Measurements from ENCODE around the gene BCAS3.
A peak's percentile ranks its signal among the peaks of the same experiment; 100 is the strongest.

BCAS3 gene

DNA sequence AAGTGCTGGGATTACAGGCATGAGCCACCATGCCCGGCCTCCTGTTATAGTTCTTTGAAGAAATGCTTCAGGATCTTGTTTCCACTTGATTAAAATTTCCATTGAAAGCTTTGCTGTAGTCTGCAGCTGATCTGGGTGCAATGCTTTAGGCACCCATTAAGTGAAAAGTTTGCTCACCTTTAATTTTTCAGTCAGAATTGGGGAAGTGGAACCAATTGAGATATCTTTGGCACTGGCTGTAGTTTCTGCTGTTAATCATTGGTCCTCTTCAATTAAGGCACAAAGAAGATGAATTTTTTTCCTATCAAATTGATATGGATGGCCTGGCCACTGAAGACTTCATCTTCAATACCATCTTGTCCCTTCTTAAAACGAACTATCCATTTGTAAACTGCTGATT lies 385.9 kb downstream of the BCAS3 start:
- in situ Hi-C loops (cut with HindIII; ENCODE audit: low pct_ligation_motif_present, low sequenced_read_pairs): no loop called here
- H3K4me3 ChIP-seq (ENCODE audit: low read depth, low read length): no peak overlapping the region
- no peaks in the 10 kb centered on the region for H3K27me3 ChIP-seq (replicated peaks)
- DNase-seq: no peak
- H3K27ac ChIP-seq: no peak overlapping the region
- TF ChIP-seq CTCF (IDR thresholded peaks at IDR 0.05; ENCODE audit: low read depth, low read length, missing control alignments): no peak
- H3K36me3 ChIP-seq (replicated peaks): no peaks in the 10 kb centered on the region

- no peak for DNase-seq
- H3K36me3 ChIP-seq (replicated peaks): no peaks in the 10 kb centered on the region
- H3K27me3 ChIP-seq (replicated peaks): no peaks in the 10 kb centered on the region
- H3K4me3 ChIP-seq (ENCODE audit: low read depth, low read length): no peak overlapping the region
- in situ Hi-C loops (cut with HindIII; ENCODE audit: low pct_ligation_motif_present, low sequenced_read_pairs): no loop called here
- no peak for TF ChIP-seq CTCF (IDR thresholded peaks at IDR 0.05; ENCODE audit: low read depth, low read length, missing control alignments)
- H3K27ac ChIP-seq: peak overlapping the region; percentile 69
Measured at GRCh38 chr17:61064087-61064951, 386.7 kb downstream of the BCAS3 start.

DNA sequence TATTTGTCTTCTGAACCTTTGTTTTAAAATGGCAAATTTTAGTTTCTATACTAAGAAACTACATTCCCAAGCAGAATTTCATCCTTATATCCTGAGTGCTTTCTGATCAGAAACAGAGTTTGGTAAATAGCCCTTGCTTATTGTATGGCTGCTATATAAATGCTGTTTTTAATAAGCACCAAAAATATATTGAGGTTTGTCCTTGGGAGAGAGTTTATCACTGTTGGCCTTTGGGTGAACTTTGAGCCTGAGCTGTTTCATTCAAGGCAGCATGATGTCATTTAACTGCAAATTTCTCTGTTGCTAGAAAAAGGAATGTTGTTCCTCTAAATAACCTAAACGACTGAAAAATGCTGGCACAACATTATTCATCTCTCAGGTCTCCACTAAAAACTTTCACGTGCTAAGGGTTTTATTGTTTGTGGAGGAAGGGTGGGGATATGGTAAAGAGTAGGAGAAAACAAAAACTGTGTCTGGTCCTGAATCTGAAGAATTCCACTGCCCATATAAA lies 387.7 kb downstream of the BCAS3 start:
- no peak for TF ChIP-seq CTCF (IDR thresholded peaks at IDR 0.05; ENCODE audit: low read depth, low read length, missing control alignments)
- H3K27me3 ChIP-seq (replicated peaks): no peaks in the 10 kb centered on the region
- no peaks in the 10 kb centered on the region for H3K36me3 ChIP-seq (replicated peaks)
- in situ Hi-C loops (cut with HindIII; ENCODE audit: low pct_ligation_motif_present, low sequenced_read_pairs): no loop called here
- peak; percentile 61 for DNase-seq
- peak overlapping the region; percentile 69 for H3K27ac ChIP-seq
- no peak overlapping the region for H3K4me3 ChIP-seq (ENCODE audit: low read depth, low read length)

DNA sequence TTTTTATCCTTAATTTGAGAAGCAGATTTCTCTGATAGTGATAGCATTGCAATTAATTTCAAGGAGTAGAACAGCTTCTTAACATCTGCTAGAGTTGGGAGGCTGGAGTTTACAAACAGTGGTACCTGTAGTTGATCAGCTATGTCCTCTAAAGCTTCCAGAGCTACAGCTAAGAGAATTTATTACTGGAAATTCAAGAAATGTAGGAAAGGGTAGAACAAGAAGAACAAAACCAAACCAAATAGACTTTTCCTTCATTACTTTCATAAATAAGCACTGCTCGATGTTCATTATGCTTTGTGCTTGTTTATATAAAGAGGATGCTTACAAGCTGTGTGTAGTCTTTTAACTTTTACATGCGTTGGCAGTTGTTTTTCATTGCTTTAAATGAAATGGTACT lies 388.4 kb downstream of the BCAS3 start:
- Histone ChIP-seq H3K36me3 (replicated peaks) (no peaks in the 10 kb centered on the region), H3K27ac (no peak overlapping the region), H3K4me3 (ENCODE audit: low read depth, low read length) (no peak overlapping the region), H3K27me3 (replicated peaks) (no peaks in the 10 kb centered on the region)
- DNase-seq: no peak
- TF ChIP-seq CTCF (IDR thresholded peaks at IDR 0.05; ENCODE audit: low read depth, low read length, missing control alignments): no peak
- in situ Hi-C loops (cut with HindIII; ENCODE audit: low pct_ligation_motif_present, low sequenced_read_pairs): no loop called here

- no peaks in the 10 kb centered on the region for H3K36me3 ChIP-seq (replicated peaks)
- no peak for TF ChIP-seq CTCF (IDR thresholded peaks at IDR 0.05; ENCODE audit: low read depth, low read length, missing control alignments)
- H3K4me3 ChIP-seq (ENCODE audit: low read depth, low read length): no peak overlapping the region
- in situ Hi-C loops (cut with HindIII; ENCODE audit: low pct_ligation_motif_present, low sequenced_read_pairs): no loop called here
- no peak for DNase-seq
- no peak overlapping the region for H3K27ac ChIP-seq
- no peaks in the 10 kb centered on the region for H3K27me3 ChIP-seq (replicated peaks)
Measured at GRCh38 chr17:61070649-61071048, 393.0 kb downstream of the BCAS3 start.

Data from brain microvascular endothelial cell (primary cell).